OCI-LY1 (cell line): ENCODE data around the gene DBET.
"Not testable (repeated sequence)": the region's sequence is repeated elsewhere in the genome, so short reads cannot be mapped to it uniquely, and the experiment has no call there.

Source experiments
- H2AFZ ChIP-seq: fragments of 200-600 bp; sonication (generic), shearing (Covaris generic); 2 replicates; pipeline ENCODE4 v1.6.0; 2014; ENCODE audit warnings: antibody characterized with exemption, mild to moderate bottlenecking, low read length
- H3F3A ChIP-seq: fragments of 200-600 bp; sonication (generic), shearing (Covaris generic); 2 replicates; pipeline ENCODE4 v1.6.0; 2014; ENCODE audit warnings: mild to moderate bottlenecking, antibody characterized with exemption, low read length, moderate library complexity; ENCODE audit not compliant: insufficient read depth
- H3K27ac ChIP-seq: fragments of 200-600 bp; sonication (generic); 2 replicates; pipeline ENCODE4 v1.5.1; 2014; ENCODE audit warnings: low read length, mixed run types, mild to moderate bottlenecking, low read depth; ENCODE audit not compliant: poor library complexity, severe bottlenecking
- H3K27me3 ChIP-seq: fragments of 200-600 bp; sonication (generic); 2 replicates; pipeline ENCODE4 v1.6.0; 2014; ENCODE audit warnings: antibody characterized with exemption, mild to moderate bottlenecking, low read length, moderate library complexity; ENCODE audit not compliant: insufficient read depth
- H3K36me3 ChIP-seq: fragments of 200-600 bp; sonication (generic); 2 replicates; pipeline ENCODE4 v1.6.1; 2014; ENCODE audit warnings: mild to moderate bottlenecking, antibody characterized with exemption, low read length, moderate library complexity, mixed read lengths; ENCODE audit not compliant: insufficient read depth
- H3K4me1 ChIP-seq: fragments of 200-600 bp; sonication (generic); 2 replicates; pipeline ENCODE4 v1.5.1; 2014; ENCODE audit warnings: mild to moderate bottlenecking, low read length, moderate library complexity; ENCODE audit not compliant: insufficient read depth, severe bottlenecking
- H3K4me2 ChIP-seq: fragments of 200-600 bp; sonication (generic), shearing (Covaris generic); 2 replicates; pipeline ENCODE4 v1.6.1; 2014; ENCODE audit warnings: low read length
- H3K4me3 ChIP-seq: fragments of 200-600 bp; sonication (generic); 2 replicates; pipeline ENCODE4 v1.5.1; 2014; ENCODE audit warnings: low read length, low read depth, mild to moderate bottlenecking, mixed read lengths; ENCODE audit not compliant: poor library complexity, severe bottlenecking
- H3K79me2 ChIP-seq: fragments of 200-600 bp; shearing (Covaris generic); 2 replicates; pipeline ENCODE4 v1.6.1; 2016; ENCODE audit warnings: mixed run types, low read length, mixed read lengths; ENCODE audit not compliant: insufficient read depth
- H3K9ac ChIP-seq: fragments of 200-600 bp; sonication (generic), shearing (Covaris generic); 2 replicates; pipeline ENCODE4 v1.6.1; 2014; ENCODE audit warnings: mild to moderate bottlenecking, low read length, mixed read lengths
- H3K9me2 ChIP-seq: fragments of 200-600 bp; sonication (generic), shearing (Covaris generic); 2 replicates; pipeline ENCODE4 v1.6.1; 2014; ENCODE audit warnings: low read depth, mild to moderate bottlenecking, low read length, mixed read lengths
- H3K9me3 ChIP-seq: fragments of 200-600 bp; shearing (Covaris generic); 2 replicates; pipeline ENCODE4 v1.6.1; 2014; ENCODE audit warnings: low read length, mixed read lengths
- H4K20me1 ChIP-seq: fragments of 200-600 bp; sonication (generic), shearing (Covaris generic); 2 replicates; pipeline ENCODE4 v1.6.0; 2016; ENCODE audit warnings: mild to moderate bottlenecking, low read length; ENCODE audit not compliant: insufficient read depth

Gene DBET

DNA sequence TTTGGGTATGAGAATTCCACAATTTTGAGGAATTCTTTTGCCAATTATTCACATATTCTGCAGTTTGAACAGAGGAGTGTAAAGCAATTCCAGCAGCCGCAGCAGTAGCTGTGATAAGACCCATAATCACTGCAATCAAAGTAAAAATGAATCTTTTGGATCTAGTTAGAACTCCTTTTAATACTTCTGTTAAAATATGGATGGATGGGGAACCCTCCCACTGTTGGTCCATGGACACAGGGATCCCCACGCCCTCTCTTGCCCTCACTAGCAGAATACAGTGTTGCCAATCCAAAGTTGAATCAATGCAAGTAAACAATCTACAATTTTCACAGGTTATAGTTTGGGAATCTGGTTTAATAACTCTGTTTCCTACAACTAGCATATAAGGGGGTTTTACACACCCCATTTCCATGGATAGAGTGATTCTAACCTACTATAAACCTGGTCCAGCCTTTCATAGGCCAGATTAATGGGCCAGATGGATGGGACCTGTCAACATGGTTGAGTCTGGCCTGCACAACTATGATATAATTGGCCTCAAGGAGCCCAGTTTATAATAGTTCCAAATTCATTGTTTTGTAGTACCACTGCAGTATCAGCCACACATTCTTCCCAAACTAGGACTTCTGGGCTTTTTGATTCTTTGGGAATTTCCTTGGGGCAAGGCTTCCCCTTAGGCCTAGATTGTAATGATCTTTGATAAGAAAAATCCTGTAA, 43.6 kb downstream of the DBET start:
- H3K4me1 ChIP-seq: peaks cover 11% of the 10 kb centered on the region
- not testable (repeated sequence) for H3K27me3 ChIP-seq, H3K4me3 ChIP-seq, H3K4me2 ChIP-seq, H3F3A ChIP-seq, H3K9me3 ChIP-seq, H3K27ac ChIP-seq, H3K9me2 ChIP-seq, H3K79me2 ChIP-seq, H3K9ac ChIP-seq, H4K20me1 ChIP-seq, H2AFZ ChIP-seq, H3K36me3 ChIP-seq

DNA sequence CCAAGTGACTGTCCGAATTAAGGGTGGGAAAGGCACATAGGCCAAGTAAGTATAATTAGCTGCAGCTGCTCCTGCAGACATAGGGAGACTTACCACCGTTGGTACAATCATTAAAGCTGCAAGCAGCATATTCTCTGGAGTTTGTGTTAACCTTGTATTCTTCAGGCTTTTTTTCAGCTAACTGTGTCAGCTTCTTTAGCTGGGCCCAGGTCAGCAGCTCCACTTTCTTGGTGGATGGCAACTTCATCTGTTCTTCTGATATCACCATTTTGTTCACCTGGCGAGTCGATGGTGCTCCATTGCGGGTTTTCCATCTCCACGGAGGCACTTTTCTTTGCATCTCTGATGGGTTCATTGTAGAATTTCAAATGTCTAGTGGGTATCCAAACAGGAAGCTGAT, 44.5 kb downstream of the DBET start:
- H3K36me3 ChIP-seq, H3K27me3 ChIP-seq, H3K4me3 ChIP-seq, H3K27ac ChIP-seq, H3K9me2 ChIP-seq, H4K20me1 ChIP-seq, H3K9ac ChIP-seq, H3K4me2 ChIP-seq, H3K9me3 ChIP-seq, H3K79me2 ChIP-seq, H2AFZ ChIP-seq, H3F3A ChIP-seq: not testable (repeated sequence)
- H3K4me1 ChIP-seq: peaks cover 11% of the 10 kb centered on the region

DNA sequence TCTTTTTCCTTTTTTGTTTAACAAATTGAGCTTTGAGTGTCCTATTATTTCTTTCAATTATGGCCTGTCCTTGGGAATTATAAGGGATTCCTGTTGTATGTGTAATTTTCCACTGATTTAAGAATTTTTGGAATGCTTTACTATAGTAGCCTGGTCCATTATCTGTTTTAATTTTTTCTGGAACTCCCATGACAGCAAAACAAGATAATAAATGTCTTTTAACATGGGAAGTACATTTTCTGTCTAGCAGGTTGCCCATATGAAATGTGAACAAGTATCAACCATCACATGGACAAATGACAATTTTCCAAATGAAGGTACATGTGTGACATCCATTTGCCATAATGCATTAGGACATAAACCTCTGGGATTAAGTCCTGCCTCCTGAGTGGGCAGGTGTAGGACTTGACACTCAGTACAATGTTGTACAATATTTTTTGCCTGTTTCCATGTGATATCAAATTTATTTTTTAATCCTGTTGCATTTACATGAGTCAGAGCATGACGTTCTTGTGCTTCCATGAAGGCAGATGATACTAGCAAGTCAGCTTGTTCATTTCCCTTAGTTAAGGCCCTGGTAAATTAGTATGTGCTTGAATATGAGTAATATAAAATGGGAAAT, 45.2 kb downstream of the DBET start:
- not testable (repeated sequence) for H4K20me1 ChIP-seq, H2AFZ ChIP-seq, H3K9ac ChIP-seq, H3K4me3 ChIP-seq, H3K27me3 ChIP-seq, H3K4me2 ChIP-seq, H3K9me2 ChIP-seq, H3K36me3 ChIP-seq, H3K9me3 ChIP-seq, H3K27ac ChIP-seq, H3F3A ChIP-seq, H3K79me2 ChIP-seq
- H3K4me1 ChIP-seq: peaks cover 11% of the 10 kb centered on the region

DNA sequence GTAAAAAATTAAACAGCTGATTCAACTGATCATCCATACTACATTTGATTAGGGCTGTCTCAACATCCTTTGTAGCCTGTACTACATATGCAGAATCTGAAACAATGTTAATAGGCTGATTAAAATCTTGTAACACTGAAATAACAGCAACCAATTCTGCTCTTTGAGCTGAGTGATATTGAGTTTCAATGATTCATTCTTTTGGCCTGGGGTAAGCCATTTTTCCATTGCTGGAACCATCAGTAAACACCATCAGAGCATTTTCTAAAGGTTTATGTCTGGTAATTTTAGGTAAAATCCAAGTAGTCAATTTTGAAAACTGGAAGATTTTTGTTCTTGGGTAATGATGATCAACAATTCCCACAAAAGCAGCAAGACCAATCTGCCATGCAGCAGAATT, 45.7 kb downstream of the DBET start:
- not testable (repeated sequence) for H3F3A ChIP-seq, H3K27ac ChIP-seq, H3K36me3 ChIP-seq, H3K4me3 ChIP-seq, H3K27me3 ChIP-seq, H3K4me2 ChIP-seq, H3K79me2 ChIP-seq, H3K9me3 ChIP-seq, H2AFZ ChIP-seq, H3K9me2 ChIP-seq, H3K9ac ChIP-seq, H4K20me1 ChIP-seq
- peaks cover 11% of the 10 kb centered on the region for H3K4me1 ChIP-seq

DNA sequence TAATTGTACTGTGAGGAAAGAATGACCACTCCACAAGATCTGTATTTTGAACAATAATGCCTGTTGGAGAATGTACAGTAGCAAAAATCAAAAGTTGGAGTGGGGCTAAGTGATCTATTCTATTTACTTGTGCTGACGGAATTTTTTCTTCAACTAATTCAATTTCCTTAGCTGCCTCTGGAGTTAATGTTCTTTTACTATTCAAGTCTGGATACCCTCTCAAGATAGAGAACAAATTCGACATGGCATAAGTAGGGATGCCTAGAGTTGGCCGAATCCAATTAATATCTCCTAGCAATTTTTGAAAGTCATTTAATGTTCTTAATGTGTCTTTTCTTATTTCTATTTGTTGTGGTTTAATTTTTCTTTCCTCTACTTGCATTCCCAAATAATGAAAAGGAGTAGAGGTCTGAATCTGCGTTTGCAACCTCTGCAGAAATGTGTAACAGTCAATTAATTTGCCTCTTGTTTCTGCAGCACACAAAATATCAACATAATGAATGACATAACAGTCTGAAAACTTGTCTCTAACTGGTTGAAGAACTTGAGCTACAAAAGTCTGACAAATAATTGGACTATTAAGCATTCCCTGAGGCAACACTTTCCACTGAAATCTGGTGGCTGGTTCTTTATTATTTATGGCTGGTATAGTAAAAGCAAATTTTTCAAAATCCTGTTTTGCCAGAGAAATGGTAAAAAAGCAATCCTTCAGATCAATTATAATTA, 46.4 kb downstream of the DBET start:
- not testable (repeated sequence) for H3K27me3 ChIP-seq, H3K27ac ChIP-seq, H3K4me2 ChIP-seq, H4K20me1 ChIP-seq, H3K36me3 ChIP-seq, H3F3A ChIP-seq, H3K9me2 ChIP-seq, H3K4me3 ChIP-seq, H3K9ac ChIP-seq, H2AFZ ChIP-seq, H3K9me3 ChIP-seq, H3K79me2 ChIP-seq
- peaks cover 11% of the 10 kb centered on the region for H3K4me1 ChIP-seq

- not testable (repeated sequence) for H4K20me1 ChIP-seq, H2AFZ ChIP-seq, H3K9me3 ChIP-seq, H3F3A ChIP-seq, H3K9ac ChIP-seq, H3K4me3 ChIP-seq, H3K9me2 ChIP-seq, H3K27ac ChIP-seq, H3K79me2 ChIP-seq, H3K4me2 ChIP-seq, H3K27me3 ChIP-seq, H3K36me3 ChIP-seq
- H3K4me1 ChIP-seq: peaks cover 11% of the 10 kb centered on the region
Measured at GRCh38 chr4:190112879-190113278, 48.6 kb downstream of the DBET start.

DNA sequence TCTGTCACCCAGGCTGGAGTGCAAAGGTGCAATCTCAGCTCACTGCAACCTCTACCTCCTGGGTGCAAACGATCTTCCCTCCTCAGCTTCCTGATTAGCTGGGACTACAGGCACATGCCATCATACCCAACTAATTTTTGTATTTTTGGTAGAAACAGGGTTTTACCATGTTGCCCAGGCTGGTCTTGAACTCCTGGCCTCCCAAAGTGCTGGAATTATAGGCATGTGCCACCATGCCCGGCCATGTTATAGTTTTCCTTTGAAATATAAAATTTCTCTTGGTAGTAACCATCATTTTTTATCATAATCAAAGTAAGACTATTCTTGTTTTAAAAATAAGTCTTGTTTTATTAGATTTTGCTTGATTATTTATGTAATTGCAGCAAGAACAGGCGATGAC, 50.7 kb downstream of the DBET start:
- H2AFZ ChIP-seq, H3K9me2 ChIP-seq, H3K9me3 ChIP-seq, H3F3A ChIP-seq, H3K4me2 ChIP-seq, H3K4me3 ChIP-seq, H3K79me2 ChIP-seq, H3K36me3 ChIP-seq, H4K20me1 ChIP-seq, H3K27ac ChIP-seq, H3K9ac ChIP-seq, H3K27me3 ChIP-seq: not testable (repeated sequence)
- H3K4me1 ChIP-seq: peaks cover 11% of the 10 kb centered on the region
